ENCODE results near the gene TRIO. TPM values are rescaled to one million over a fixed set of nuclear protein-coding genes. Genes with fewer than 3 reads are reported as not detected.

Gene TRIO
- polyA plus RNA-seq, 1 of the 3 experiments (the other 2 are of a cell fraction), result 229 TPM

- Histone ChIP-seq H3K27me3 (ENCODE audit: insufficient read depth) (no peaks in the 10 kb centered on the region), H3K4me1 (ENCODE audit: control insufficient read depth in 1 of 2, insufficient read depth in 2 of 2, low read depth in 1 of 2, low read length in 1 of 2) (no peaks in the 10 kb centered on the region; a peak in 1 of 4 replicates), H3K79me2 (ENCODE audit: insufficient read depth) (peaks cover 100% of the 10 kb centered on the region), H3K9ac (no peak overlapping the region), H4K20me1 (ENCODE audit: insufficient read depth) (peaks cover 61% of the 10 kb centered on the region), H3K9me3 (no peaks in the 10 kb centered on the region), H3K36me3 (replicated peaks in 1 of 2; ENCODE audit: control insufficient read depth in 1 of 2, insufficient read depth in 2 of 2, low read length in 1 of 2) (peaks cover 79 to 84% of the 10 kb centered on the region in 2 experiments), H3K4me3 (ENCODE audit: low read depth in 2 of 2, low read length in 1 of 2) (no peak overlapping the region), H3K27ac (ENCODE audit: low read depth in 2 of 2, low read length in 1 of 2) (no peak overlapping the region), H2AFZ (ENCODE audit: low read depth) (no peak overlapping the region), H3K9me2 (no peaks in the 10 kb centered on the region), H3F3A (replicated peaks; ENCODE audit: insufficient read depth) (peaks cover 13% of the 10 kb centered on the region), H3K4me2 (no peak overlapping the region)
- ChIA-PET POLR2A (no interaction called here), CTCF (no interaction called here)
- TF ChIP-seq NRF1 (IDR thresholded peaks at IDR 0.05; ENCODE audit: low read depth, low read length), result no peak
- TF ChIP-seq SMC3 (IDR thresholded peaks at IDR 0.05; ENCODE audit: low read depth, low read length), result no peak
- TF ChIP-seq IRF3 (IDR thresholded peaks at IDR 0.05; ENCODE audit: low read depth, low read length), result no peak
- WGBS (ENCODE audit: low lambda C conversion rate), result 100% methylated on average over 9 of the region's 10 CpGs
- DNase-seq, result no peak
These were observed 189.6 kb downstream of the TRIO start for GRCh38 chr5:14332746-14333145.

GRCh38 chr5:14337593-14337992 lies 194.5 kb downstream of the TRIO start:
- Histone ChIP-seq H2AFZ (ENCODE audit: low read depth) (no peak overlapping the region), H4K20me1 (ENCODE audit: insufficient read depth) (peaks cover 73% of the 10 kb centered on the region), H3K9me3 (no peaks in the 10 kb centered on the region), H3K27ac (ENCODE audit: low read depth in 2 of 2, low read length in 1 of 2) (no peak overlapping the region), H3K9me2 (no peaks in the 10 kb centered on the region), H3F3A (replicated peaks; ENCODE audit: insufficient read depth) (peaks cover 14% of the 10 kb centered on the region), H3K9ac (no peak overlapping the region), H3K4me1 (ENCODE audit: control insufficient read depth in 1 of 2, insufficient read depth in 2 of 2, low read depth in 1 of 2, low read length in 1 of 2) (peaks cover 6 to 10% of the 10 kb centered on the region in 2 experiments; a peak in 2 of 4 replicates), H3K4me3 (ENCODE audit: low read depth in 2 of 2, low read length in 1 of 2) (no peak overlapping the region), H3K79me2 (ENCODE audit: insufficient read depth) (peaks cover 100% of the 10 kb centered on the region), H3K27me3 (ENCODE audit: insufficient read depth) (no peaks in the 10 kb centered on the region), H3K4me2 (no peak overlapping the region), H3K36me3 (replicated peaks in 1 of 2; ENCODE audit: control insufficient read depth in 1 of 2, insufficient read depth in 2 of 2, low read length in 1 of 2) (peaks cover 63 to 71% of the 10 kb centered on the region in 2 experiments)
- no peak for TF ChIP-seq RAD21 (IDR thresholded peaks at IDR 0.05; ENCODE audit: low read length)
- no peak for TF ChIP-seq RFX5 (IDR thresholded peaks at IDR 0.05; ENCODE audit: low read length)
- no peak for TF ChIP-seq MAX (IDR thresholded peaks at IDR 0.05; ENCODE audit: low read depth)
- no peak for TF ChIP-seq RCOR1 (IDR thresholded peaks at IDR 0.05; ENCODE audit: low read length)
- ChIA-PET CTCF (interaction anchor here (0.9 to 1.5 kb wide), 7 partner anchors 9 to 311 kb away, joined by 3 to 8 read pairs (median 4); no protein-coding TSS in a partner anchor), POLR2A (no interaction called here)
- no peak for DNase-seq
- 90% methylated on average over 5 of the region's 7 CpGs for WGBS (ENCODE audit: low lambda C conversion rate)

- ChIA-PET POLR2A (no interaction called here), CTCF (interaction anchor here (1.5 to 2.2 kb wide), 4 partner anchors 11 to 309 kb away, joined by 3 to 8 read pairs (median 4); no protein-coding TSS in a partner anchor)
- TF ChIP-seq PBX3 (IDR thresholded peaks at IDR 0.05) (no peak), POLR2AphosphoS5 (IDR thresholded peaks at IDR 0.05; ENCODE audit: low read depth, low read length) (no peak), SMC3 (IDR thresholded peaks at IDR 0.05; ENCODE audit: low read depth, low read length) (no peak), YY1 (IDR thresholded peaks at IDR 0.05; ENCODE audit: low read depth) (no peak), GATA2 (CRISPR knock-in tag; IDR thresholded peaks at IDR 0.05) (no peak), CTCF (IDR thresholded peaks at IDR 0.05) (no peak), EP300 (IDR thresholded peaks at IDR 0.05; ENCODE audit: borderline replicate concordance in 1 of 2, low read depth in 1 of 2, low read length in 1 of 2) (no peak), JUND (IDR thresholded peaks at IDR 0.05) (no peak)
- H3K36me3 ChIP-seq (replicated peaks in 1 of 2; ENCODE audit: control insufficient read depth in 1 of 2, insufficient read depth in 2 of 2, low read length in 1 of 2), result peaks cover 64 to 70% of the 10 kb centered on the region in 2 experiments
- H3K9me3 ChIP-seq, result no peaks in the 10 kb centered on the region
- peaks cover 19% of the 10 kb centered on the region for H3F3A ChIP-seq (replicated peaks; ENCODE audit: insufficient read depth)
- WGBS (ENCODE audit: low lambda C conversion rate), result 90% methylated on average over 11 of the region's 11 CpGs
- no peak overlapping the region for H2AFZ ChIP-seq (ENCODE audit: low read depth)
- H3K79me2 ChIP-seq (ENCODE audit: insufficient read depth), result peaks cover 100% of the 10 kb centered on the region
- H4K20me1 ChIP-seq (ENCODE audit: insufficient read depth), result peaks cover 69% of the 10 kb centered on the region
- no peaks in the 10 kb centered on the region for H3K9me2 ChIP-seq
- H3K4me1 ChIP-seq (ENCODE audit: control insufficient read depth in 1 of 2, insufficient read depth in 2 of 2, low read depth in 1 of 2, low read length in 1 of 2), result peaks cover 6 to 10% of the 10 kb centered on the region in 2 experiments; a peak in 2 of 4 replicates
- H3K4me2 ChIP-seq, result no peak overlapping the region
- H3K4me3 ChIP-seq (ENCODE audit: low read depth in 2 of 2, low read length in 1 of 2), result no peak overlapping the region
- peak overlapping the region in 1 of 2 experiments; percentile 16; a peak in 1 of 4 replicates for H3K27ac ChIP-seq (ENCODE audit: low read depth in 2 of 2, low read length in 1 of 2)
- H3K9ac ChIP-seq, result no peak overlapping the region
- no peak for DNase-seq
- no peaks in the 10 kb centered on the region for H3K27me3 ChIP-seq (ENCODE audit: insufficient read depth)
These were observed 196.3 kb downstream of the TRIO start for GRCh38 chr5:14339468-14339867.
